NOMO-1 treated with dmso at 0.1 percent for 144 hours (cell line): ENCODE results near the gene PRSS50.
"Not testable (repeated sequence)": the region's sequence is repeated elsewhere in the genome, so short reads cannot be mapped to it uniquely, and the experiment has no call there.

Source experiments
- DNase-seq: peaks from one replicate; lab custom pipeline; 2025; ENCODE audit not compliant: unreplicated experiment; lab: John Stamatoyannopoulos, UW

PRSS50 gene

GRCh38 chr3:46717447-46718231 lies at the start of gene PRSS50:
Gene PRSS50 (minus strand): TSS chr3:46717869. CDS start chr3:46717824, 45 bp downstream.
- no peak for DNase-seq

- no peak for DNase-seq
Measured at GRCh38 chr3:46764206-46764605, 46.5 kb upstream of the PRSS50 start.

- DNase-seq: no peak
Measured at GRCh38 chr3:46763178-46763577, 45.5 kb upstream of the PRSS50 start.

- DNase-seq: no peak
Measured at GRCh38 chr3:46759239-46760167, 41.8 kb upstream of the PRSS50 start.

GRCh38 chr3:46756642-46757041 lies 39.0 kb upstream of the PRSS50 start:
- DNase-seq: no peak

GRCh38 chr3:46755646-46756045 lies 38.0 kb upstream of the PRSS50 start:
- no peak for DNase-seq

- DNase-seq: not testable (repeated sequence)
Measured at GRCh38 chr3:46753127-46753526, 35.5 kb upstream of the PRSS50 start.

GRCh38 chr3:46750555-46751038 lies 32.9 kb upstream of the PRSS50 start:
- DNase-seq: no peak

GRCh38 chr3:46749129-46749528 lies 31.5 kb upstream of the PRSS50 start:
- DNase-seq: no peak

- DNase-seq: no peak
Measured at GRCh38 chr3:46748170-46748569, 30.5 kb upstream of the PRSS50 start.

- DNase-seq: no peak
Measured at GRCh38 chr3:46746711-46747110, 29.0 kb upstream of the PRSS50 start.

- DNase-seq: no peak
Measured at GRCh38 chr3:46742992-46743585, 25.4 kb upstream of the PRSS50 start.

- DNase-seq: not testable (repeated sequence)
Measured at GRCh38 chr3:46739565-46739964, 21.9 kb upstream of the PRSS50 start.

- no peak for DNase-seq
Measured at GRCh38 chr3:46737329-46737731, 19.7 kb upstream of the PRSS50 start.

GRCh38 chr3:46736006-46736872 lies 18.6 kb upstream of the PRSS50 start:
- DNase-seq: no peak

- no peak for DNase-seq
Measured at GRCh38 chr3:46734773-46735172, 17.1 kb upstream of the PRSS50 start.

- no peak for DNase-seq
Measured at GRCh38 chr3:46733026-46733800, 15.5 kb upstream of the PRSS50 start.

GRCh38 chr3:46731795-46732194 lies 14.1 kb upstream of the PRSS50 start:
- no peak for DNase-seq

- no peak for DNase-seq
Measured at GRCh38 chr3:46730819-46731218, 13.2 kb upstream of the PRSS50 start.

- DNase-seq: no peak
Measured at GRCh38 chr3:46729038-46729437, 11.4 kb upstream of the PRSS50 start.
